ENCODE measurements around the gene MSL3B.
"Not testable (repeated sequence)": the region's sequence is repeated elsewhere in the genome, so short reads cannot be mapped to it uniquely, and the experiment has no call there.

MSL3B gene

DNA sequence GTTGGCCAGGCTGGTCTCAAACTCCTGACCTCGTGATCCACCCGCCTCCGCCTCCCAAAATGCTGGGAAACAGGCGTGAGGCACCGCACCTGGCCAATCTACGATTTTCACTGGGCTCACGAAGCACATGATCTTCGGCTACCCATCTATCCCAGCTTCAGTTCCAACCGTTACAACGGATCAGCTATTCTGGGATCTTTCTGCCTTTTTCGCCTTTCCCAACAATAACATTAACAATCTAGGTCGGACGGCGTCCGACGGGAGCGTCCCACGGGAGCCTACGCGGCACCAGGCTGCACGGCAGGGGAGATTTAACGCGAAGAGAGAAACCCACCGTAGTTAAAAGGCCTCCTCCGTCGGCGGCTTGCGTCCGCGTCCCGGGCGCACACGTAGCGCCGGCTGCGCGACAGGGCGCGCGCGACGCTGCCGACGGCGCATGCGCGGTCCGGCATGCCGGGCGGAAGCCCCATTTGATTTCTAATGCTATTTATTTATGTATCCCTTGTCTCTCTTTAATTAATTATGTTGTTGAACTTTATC, at the start of gene MSL3B:
MSL3B (minus strand) TSS at position 394 of the 540 bp plus-strand sequence.
- peak; percentile 26 for DNase-seq

- no peak for DNase-seq
Observed at GRCh38 chr2:233917116-233917515, 48.9 kb upstream of the MSL3B start, which contains the start of gene TRPM8. Gene TRPM8, plus strand, starts transcription at chr2:233917373. Its CDS starts 9,165 bp downstream, at chr2:233926538.

- DNase-seq: peak; percentile 10
Observed at GRCh38 chr2:233915128-233915527, 46.9 kb upstream of the MSL3B start.

- DNase-seq: no peak
Observed at GRCh38 chr2:233912691-233913423, 44.7 kb upstream of the MSL3B start.

GRCh38 chr2:233907627-233908026, 39.4 kb upstream of the MSL3B start:
- DNase-seq: no peak

- no peak for DNase-seq
Observed at GRCh38 chr2:233905945-233906344, 37.8 kb upstream of the MSL3B start.

DNA sequence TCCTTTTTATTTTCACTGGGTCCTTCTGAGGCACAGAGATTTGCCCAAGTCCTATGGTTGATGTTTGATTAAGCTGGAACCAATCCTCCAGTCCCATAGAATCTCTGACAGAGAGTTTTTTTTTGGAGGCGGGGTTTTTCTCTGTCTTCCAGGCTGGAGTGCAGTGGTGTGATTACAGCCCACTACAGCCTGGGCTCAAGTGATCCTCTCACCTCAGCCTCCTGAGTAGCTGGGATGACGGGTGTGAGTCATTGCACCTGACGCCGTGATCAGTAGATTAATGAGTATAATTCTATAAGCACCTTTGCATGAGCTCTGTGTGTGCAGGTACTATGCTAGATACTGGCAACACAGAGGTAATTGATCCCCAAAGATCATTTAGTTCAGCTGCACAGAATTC, 33.7 kb upstream of the MSL3B start:
- no peak for DNase-seq

DNA sequence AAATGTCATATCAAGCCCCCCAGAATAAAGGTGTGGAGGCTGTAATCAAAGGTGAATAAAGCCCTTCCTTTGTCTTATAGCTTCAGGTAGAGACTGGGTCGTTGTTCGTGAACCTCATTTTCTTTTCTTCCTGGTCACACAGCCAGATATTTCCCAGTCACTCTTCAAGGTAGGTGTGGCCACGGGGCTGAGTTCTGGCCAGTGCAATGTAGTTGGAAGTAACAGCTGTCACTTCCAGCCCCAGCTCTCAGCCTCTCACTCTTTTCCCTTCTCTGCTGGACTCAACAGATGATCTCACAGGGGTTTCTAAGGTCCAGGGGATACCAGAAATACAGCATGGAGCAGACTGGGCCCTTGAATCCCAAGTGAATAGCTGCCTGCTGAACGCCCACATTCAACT, 33.2 kb upstream of the MSL3B start:
- no peak for DNase-seq

- DNase-seq: not testable (repeated sequence)
Observed at GRCh38 chr2:233896253-233896652, 28.1 kb upstream of the MSL3B start.

DNA sequence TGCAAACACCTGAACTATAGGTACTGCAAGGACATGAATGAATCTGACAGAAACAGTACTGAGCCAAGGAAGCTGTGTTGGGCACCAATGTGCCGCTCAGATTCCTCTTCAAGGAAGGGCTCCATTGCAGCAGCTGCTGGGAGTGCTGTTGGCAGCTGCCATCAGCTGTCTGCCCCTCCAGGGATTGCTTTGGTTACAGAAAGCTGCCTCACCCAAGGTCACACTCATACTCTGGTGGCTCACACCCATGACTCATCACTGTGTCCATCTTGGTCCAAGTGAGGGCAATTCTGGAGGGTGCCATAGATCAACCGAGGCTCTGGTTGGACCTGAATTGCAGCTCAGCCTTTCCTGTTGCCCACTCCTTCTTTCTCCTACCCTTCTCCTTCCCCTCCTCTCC, 24.6 kb upstream of the MSL3B start:
- DNase-seq: no peak

GRCh38 chr2:233882353-233882752, 14.2 kb upstream of the MSL3B start:
- no peak for DNase-seq

DNA sequence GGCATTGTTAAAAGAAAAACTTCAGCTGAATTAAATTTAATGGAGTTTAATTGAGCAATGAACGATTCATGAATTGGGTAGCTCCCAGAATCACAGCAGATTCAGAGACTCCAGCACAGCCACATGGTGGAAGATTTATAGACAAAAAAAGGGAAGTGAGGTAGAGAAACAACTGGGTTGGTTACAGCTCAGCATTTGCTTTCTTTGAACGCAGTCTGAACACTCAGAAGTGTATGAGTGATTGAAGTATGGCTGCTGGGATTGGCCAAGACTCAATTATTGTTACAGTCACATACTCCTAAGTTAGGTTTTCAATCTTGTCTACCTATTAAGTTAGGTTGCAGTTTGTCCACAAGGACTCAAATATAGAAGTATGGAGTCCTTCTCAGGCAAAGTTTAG, 3.9 kb upstream of the MSL3B start:
- DNase-seq: not testable (repeated sequence)

- DNase-seq: no peak
Observed at GRCh38 chr2:233871432-233871831, 3.2 kb upstream of the MSL3B start.

GRCh38 chr2:233866479-233866878, 1.7 kb downstream of the MSL3B start:
- DNase-seq: no peak

GRCh38 chr2:233865838-233866237, 2.3 kb downstream of the MSL3B start:
- DNase-seq: no peak

- no peak for DNase-seq
Observed at GRCh38 chr2:233862261-233862768, 5.9 kb downstream of the MSL3B start.

DNA sequence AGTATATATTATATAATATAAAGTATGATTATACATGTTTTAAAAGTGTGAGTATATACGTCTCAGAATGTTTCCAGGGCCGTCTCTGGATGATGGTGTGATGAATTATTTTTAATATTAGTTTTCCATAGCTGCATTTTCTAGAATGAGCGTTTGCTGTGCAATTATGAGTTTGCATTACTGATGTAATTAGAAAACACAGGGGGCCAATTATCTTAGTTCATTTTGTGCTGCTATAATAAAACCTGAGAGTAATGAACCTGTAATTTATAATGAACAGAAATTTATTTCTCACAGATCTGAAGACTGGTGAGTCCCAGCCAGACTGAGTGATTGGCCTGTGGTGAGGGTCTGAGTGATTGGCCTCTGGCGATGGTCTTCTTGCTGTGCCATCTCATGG, 9.9 kb downstream of the MSL3B start:
- no peak for DNase-seq

- DNase-seq: no peak
Observed at GRCh38 chr2:233857511-233858141, 10.6 kb downstream of the MSL3B start.

GRCh38 chr2:233856184-233856583, 12.0 kb downstream of the MSL3B start:
- peak; percentile 13 for DNase-seq

DNA sequence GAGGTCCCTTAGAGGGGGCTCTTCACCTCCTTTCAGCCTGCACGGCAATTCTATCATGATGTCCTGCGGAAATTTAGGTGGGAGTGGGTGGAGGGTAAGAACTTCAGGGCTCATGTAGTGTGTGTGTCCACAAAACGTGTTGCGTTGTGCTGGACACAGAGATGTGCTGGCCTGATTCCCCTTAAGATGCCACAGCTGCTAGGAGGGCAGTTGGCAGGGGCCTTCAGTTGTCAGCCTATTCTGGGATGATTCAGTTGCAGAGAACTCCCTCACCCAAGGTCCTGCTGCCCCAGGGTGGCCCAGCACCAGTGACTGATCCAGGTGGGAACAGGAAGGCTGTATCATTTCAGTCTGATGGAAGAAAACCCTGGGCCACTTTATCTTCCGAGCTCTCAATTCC, 12.8 kb downstream of the MSL3B start:
- no peak for DNase-seq

DNA sequence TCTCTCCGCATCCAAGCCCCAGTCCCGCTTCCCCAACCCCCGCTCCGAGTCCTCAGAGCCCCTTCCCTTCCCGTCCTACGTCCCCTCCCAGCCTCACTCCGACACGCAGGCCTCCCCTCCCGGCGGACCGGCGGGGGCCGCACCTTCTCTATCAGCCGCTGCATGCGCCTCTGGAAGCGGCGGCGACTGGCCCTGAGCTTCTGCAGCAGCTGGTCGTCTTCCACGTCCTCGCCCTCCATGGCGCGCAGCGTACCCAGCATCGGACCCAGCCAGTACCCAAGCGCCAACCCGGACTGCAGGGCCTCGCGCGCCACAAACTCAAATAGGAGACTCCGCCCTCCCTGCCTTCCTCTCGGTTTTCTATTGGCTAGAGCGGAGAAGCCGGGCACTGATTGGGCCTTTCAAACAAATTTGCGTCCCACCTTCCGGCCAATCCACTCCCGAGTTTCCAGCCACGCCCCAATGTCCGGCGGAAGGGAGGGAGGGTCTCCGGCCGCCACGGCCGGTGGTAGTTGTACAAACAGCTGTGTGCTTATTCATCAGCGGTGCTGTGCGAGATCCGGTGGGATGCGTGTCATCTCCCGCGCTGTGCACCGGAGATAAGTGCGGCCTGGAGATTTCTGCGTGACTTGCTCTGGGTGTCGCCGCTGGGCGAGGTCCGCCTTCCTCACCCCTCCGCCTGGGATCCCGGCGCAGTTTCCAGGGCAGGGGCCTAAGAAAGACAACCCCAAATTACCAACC, 13.8 kb downstream of the MSL3B start, which contains the start of gene HJURP:
HJURP (minus strand) TSS at position 295 of the 741 bp plus-strand sequence; CDS start at position 260, 35 bp downstream.
- DNase-seq: peak; percentile 96

- no peak for DNase-seq
Observed at GRCh38 chr2:233853883-233854240, 14.3 kb downstream of the MSL3B start.

DNA sequence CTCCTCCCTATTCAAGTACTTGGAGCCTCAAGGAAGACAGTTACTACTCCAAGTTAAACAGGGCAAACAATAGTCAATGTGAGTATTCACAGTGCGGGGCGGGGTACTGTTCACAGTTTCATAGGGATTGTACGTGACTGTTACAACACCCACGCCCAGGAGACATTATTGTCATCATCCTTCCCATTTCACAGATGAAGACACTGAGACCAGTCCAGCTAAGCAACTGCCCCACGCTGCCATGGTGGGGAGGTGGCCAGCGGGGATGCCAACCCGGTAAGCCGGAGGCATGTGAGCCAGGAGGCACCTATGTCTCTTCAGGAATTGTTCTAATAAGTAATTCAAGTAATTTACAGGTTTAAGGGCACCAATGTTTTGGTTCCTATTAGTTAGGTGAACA, 14.8 kb downstream of the MSL3B start:
- DNase-seq: no peak

Data from DMS79 treated with DMSO at 0.1 percent for 48 hours (cell line).